Astrocyte (in vitro differentiated cells and primary cell): Measurements from ENCODE around the gene CNOT10.

Experiments used
- CTCF ChIP-seq: IDR thresholded peaks from 2 replicates; pipeline ENCODE4 v1.5.1; 2011; ENCODE audit warnings: low read depth, mild to moderate bottlenecking, inconsistent platforms, low read length, moderate library complexity; ENCODE audit not compliant: insufficient read depth
- EZH2 ChIP-seq: IDR thresholded peaks from 2 replicates; pipeline ENCODE4 v1.6.1; 2012; ENCODE audit warnings: mild to moderate bottlenecking, low read length, inconsistent platforms; ENCODE audit not compliant: insufficient read depth

GRCh38 chr3:32780735-32781210, 95.8 kb downstream of the CNOT10 start:
- no peak for TF ChIP-seq CTCF
- TF ChIP-seq EZH2, result no peak
